HG03064 (cell line): Measurements from ENCODE around the gene OS9.

Experiments
- ATAC-seq: cut with Tn5 transposase; IDR thresholded peaks from one replicate; pipeline ENCODE4 v1.9.1; 2021; ENCODE audit warnings: low read depth; ENCODE audit not compliant: unreplicated experiment

Gene OS9

GRCh38 chr12:57722716-57723629 is 29.0 kb downstream of the OS9 start:
- ATAC-seq = no peak

GRCh38 chr12:57723630-57723962 is 29.7 kb downstream of the OS9 start:
- no peak for ATAC-seq

GRCh38 chr12:57724003-57724935 is 30.3 kb downstream of the OS9 start:
- ATAC-seq = no peak

- ATAC-seq = no peak
Measured at GRCh38 chr12:57724936-57725740, 31.2 kb downstream of the OS9 start.

- ATAC-seq = no peak
Measured at GRCh38 chr12:57725851-57726150, 31.9 kb downstream of the OS9 start.

- no peak for ATAC-seq
Measured at GRCh38 chr12:57726151-57726883, 32.4 kb downstream of the OS9 start.

GRCh38 chr12:57726884-57727757 is 33.2 kb downstream of the OS9 start:
- no peak for ATAC-seq

GRCh38 chr12:57727758-57728395 is 33.9 kb downstream of the OS9 start:
- no peak for ATAC-seq

- ATAC-seq = no peak
Measured at GRCh38 chr12:57729321-57729844, 35.5 kb downstream of the OS9 start.

GRCh38 chr12:57730336-57731067 is 36.6 kb downstream of the OS9 start:
- ATAC-seq = no peak

GRCh38 chr12:57731411-57732080 is 37.6 kb downstream of the OS9 start:
- no peak for ATAC-seq

- no peak for ATAC-seq
Measured at GRCh38 chr12:57732270-57732669, 38.3 kb downstream of the OS9 start.

- no peak for ATAC-seq
Measured at GRCh38 chr12:57732726-57733593, 39.0 kb downstream of the OS9 start.

- no peak for ATAC-seq
Measured at GRCh38 chr12:57733928-57734327, 40.0 kb downstream of the OS9 start.

GRCh38 chr12:57734591-57734990 is 40.7 kb downstream of the OS9 start:
- ATAC-seq = no peak

GRCh38 chr12:57735198-57735855 is 41.4 kb downstream of the OS9 start:
- no peak for ATAC-seq
